ENCODE data around the gene ACOXL. TPM values are rescaled to one million over a fixed set of nuclear protein-coding genes. Genes with fewer than 3 reads are reported as not detected.

Gene ACOXL
- total and polyA plus RNA-seq, 2 of the 8 experiments (the other 6 are each of a cell fraction or from before 2014, with no cell fraction given), result 11.4 to 20.6 TPM

GRCh38 chr2:111005307-111005706 lies 272.9 kb downstream of the ACOXL start (continued):
- TF ChIP-seq CHD7 (IDR thresholded peaks at IDR 0.05; ENCODE audit: insufficient replicate concordance, low read length), result no peak
- TF ChIP-seq USF2 (IDR thresholded peaks at IDR 0.05; ENCODE audit: low read length), result no peak
- no peak for TF ChIP-seq TCF12 (IDR thresholded peaks at IDR 0.05; ENCODE audit: low read depth, low read length)
- TF ChIP-seq BRCA1 (IDR thresholded peaks at IDR 0.05; ENCODE audit: low read depth, low read length), result no peak
- TF ChIP-seq TBP (IDR thresholded peaks at IDR 0.05; ENCODE audit: low read depth, low read length), result no peak
- no peak for TF ChIP-seq SP4 (IDR thresholded peaks at IDR 0.05; ENCODE audit: low read length)
- no peak for TF ChIP-seq ATF3 (IDR thresholded peaks at IDR 0.05; ENCODE audit: insufficient read depth, low read depth, low read length)
- no peak for TF ChIP-seq HDAC6 (IDR thresholded peaks at IDR 0.05; ENCODE audit: low read depth, low read length)
- no peak for TF ChIP-seq MAX (IDR thresholded peaks at IDR 0.05)
- no peak for TF ChIP-seq FOSL1 (IDR thresholded peaks at IDR 0.05; ENCODE audit: insufficient read depth, low read depth, low read length)
